ENCODE results near the gene KPNA5. TPM values are rescaled to one million over a fixed set of nuclear protein-coding genes. Genes with fewer than 3 reads are reported as not detected.

The KPNA5 gene
- total RNA-seq, 4 donors from 2014 or later = 1.1 to 8.2 (median 3.2) TPM

DNA sequence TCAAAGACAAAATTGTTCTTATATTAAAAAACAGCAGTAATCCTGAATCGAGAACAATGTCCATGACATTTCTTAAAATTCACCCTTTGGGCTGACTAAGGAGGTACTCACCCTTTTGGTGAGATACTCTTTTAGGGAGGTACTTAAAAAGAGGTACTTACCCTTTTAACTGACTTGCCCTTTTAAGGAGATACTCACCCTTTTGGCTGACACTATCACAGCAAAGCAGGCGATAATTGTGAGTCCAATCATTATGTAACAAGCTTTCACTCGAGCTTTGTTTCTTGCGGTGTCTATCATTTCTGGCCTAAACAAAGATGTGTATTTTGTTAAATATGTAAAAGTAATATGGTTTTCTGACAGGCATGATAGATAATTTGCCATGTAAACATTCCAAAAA is 80.8 kb downstream of the KPNA5 start:
- Histone ChIP-seq H3K9me3 (no peaks in the 10 kb centered on the region), H3K27me3 (peaks cover 0 to 37% (median 3%) of the 10 kb centered on the region in 4 donors), H3K36me3 (no peaks in the 10 kb centered on the region), H3K27ac (no peak overlapping the region), H3K4me3 (no peak overlapping the region), H3K4me1 (peaks cover 5 to 16% (median 7%) of the 10 kb centered on the region in 3 donors)
- WGBS, 2 donors = 40 to 51% methylated on average over 4 of the region's 4 CpGs
- no peak for TF ChIP-seq POLR2A (IDR thresholded peaks at IDR 0.05)
- TF ChIP-seq, protein P1, sequence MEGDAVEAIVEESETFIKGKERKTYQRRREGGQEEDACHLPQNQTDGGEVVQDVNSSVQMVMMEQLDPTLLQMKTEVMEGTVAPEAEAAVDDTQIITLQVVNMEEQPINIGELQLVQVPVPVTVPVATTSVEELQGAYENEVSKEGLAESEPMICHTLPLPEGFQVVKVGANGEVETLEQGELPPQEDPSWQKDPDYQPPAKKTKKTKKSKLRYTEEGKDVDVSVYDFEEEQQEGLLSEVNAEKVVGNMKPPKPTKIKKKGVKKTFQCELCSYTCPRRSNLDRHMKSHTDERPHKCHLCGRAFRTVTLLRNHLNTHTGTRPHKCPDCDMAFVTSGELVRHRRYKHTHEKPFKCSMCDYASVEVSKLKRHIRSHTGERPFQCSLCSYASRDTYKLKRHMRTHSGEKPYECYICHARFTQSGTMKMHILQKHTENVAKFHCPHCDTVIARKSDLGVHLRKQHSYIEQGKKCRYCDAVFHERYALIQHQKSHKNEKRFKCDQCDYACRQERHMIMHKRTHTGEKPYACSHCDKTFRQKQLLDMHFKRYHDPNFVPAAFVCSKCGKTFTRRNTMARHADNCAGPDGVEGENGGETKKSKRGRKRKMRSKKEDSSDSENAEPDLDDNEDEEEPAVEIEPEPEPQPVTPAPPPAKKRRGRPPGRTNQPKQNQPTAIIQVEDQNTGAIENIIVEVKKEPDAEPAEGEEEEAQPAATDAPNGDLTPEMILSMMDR (IDR thresholded peaks at IDR 0.05) = no peak
- no peak for DNase-seq
- intact Hi-C loops (cut with DNase I) = no loop called here

DNA sequence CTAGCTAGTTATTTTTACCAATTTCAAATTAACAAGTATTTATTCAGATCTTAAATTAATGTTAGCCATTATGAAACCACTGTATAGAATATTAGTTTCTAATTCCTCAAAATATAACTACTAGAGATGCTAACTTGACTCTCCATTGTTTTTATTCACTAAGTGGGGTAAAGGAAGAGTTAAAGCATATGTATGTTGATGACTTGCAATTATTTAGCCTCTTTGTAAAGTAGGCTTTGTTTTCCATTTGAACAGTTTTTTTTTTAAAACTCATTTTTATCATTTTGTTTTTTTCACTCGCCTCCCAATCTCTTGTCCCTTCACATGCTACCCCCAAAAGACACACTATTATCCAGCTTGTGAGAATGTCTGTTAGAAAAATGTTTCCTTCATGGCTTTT is 81.2 kb downstream of the KPNA5 start:
- Histone ChIP-seq H3K9me3 (no peaks in the 10 kb centered on the region), H3K4me1 (peaks cover 5 to 16% (median 7%) of the 10 kb centered on the region in 3 donors), H3K27me3 (peaks cover 0 to 38% (median 3%) of the 10 kb centered on the region in 4 donors), H3K4me3 (no peak overlapping the region), H3K27ac (no peak overlapping the region), H3K36me3 (no peaks in the 10 kb centered on the region)
- 69 to 83% methylated on average over 1 of the region's 1 CpG for WGBS, 2 donors
- TF ChIP-seq POLR2A (IDR thresholded peaks at IDR 0.05) = no peak
- TF ChIP-seq, protein P1 (IDR thresholded peaks at IDR 0.05) = no peak
- intact Hi-C loops (cut with DNase I) = no loop called here
- no peak for DNase-seq

DNA sequence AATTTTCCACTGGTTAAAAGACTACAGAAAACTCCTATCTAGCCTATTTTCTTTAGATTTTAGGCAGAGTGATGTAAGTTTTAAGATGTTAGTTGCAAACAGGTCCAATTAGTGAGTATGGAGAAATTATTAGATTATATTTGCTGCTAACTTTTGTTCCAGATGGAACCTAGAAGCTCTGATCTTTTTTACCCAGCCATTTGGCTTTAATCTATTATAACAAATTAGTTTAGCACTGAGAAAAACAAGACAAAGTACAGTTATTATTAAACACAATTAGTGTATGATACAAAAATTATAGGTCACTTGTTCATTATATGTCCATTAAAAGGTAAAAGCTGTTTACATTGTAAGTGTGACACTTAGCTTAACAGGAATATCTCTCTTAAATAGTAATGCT is 82.0 kb downstream of the KPNA5 start:
- intact Hi-C loops (cut with DNase I) = no loop called here
- peaks cover 5 to 16% (median 7%) of the 10 kb centered on the region in 3 donors for H3K4me1 ChIP-seq
- H3K27ac ChIP-seq = no peak overlapping the region
- no peak for TF ChIP-seq POLR2A (IDR thresholded peaks at IDR 0.05)
- TF ChIP-seq, protein P1 (IDR thresholded peaks at IDR 0.05) = no peak
- no peaks in the 10 kb centered on the region for H3K9me3 ChIP-seq
- peaks cover 0 to 39% (median 3%) of the 10 kb centered on the region in 4 donors for H3K27me3 ChIP-seq
- no peaks in the 10 kb centered on the region for H3K36me3 ChIP-seq
- DNase-seq = no peak
- no peak overlapping the region for H3K4me3 ChIP-seq

DNA sequence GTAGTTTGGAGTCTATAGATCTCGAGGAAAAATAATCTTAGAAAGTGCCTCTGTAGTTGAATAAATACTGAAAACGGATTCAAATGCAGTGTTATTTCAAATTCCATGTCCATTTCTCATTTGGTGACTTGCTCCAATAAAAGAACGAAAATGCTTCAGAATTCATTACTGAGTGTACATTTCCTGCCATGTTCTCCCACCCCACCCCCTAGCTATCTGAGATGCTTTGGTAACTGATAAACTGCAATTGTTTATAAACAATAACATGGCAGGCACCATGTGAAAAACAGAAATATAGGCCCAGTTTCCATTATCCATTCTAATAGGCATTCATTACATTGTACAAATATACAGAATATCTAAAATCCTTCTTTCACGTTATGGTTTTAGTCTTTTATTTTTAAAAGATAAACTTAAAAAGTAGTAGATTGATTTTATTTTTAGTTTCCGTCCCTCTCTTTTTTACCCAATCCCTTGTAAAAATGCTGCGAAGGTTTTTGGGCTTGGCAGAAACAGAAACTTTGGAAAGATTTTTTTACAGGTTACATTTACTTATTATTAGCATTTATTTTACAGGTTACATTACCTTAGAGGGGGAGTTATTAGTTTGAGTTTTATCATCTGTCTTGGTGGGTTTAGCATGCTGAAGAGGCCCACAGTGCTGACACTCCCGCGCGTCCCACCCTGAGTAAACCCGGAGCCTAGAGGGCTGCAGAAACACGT is 83.1 kb downstream of the KPNA5 start:
- no peaks in the 10 kb centered on the region for H3K9me3 ChIP-seq
- H3K27me3 ChIP-seq = peaks cover 0 to 41% (median 3%) of the 10 kb centered on the region in 4 donors
- intact Hi-C loops (cut with DNase I) = no loop called here
- no peaks in the 10 kb centered on the region for H3K36me3 ChIP-seq
- H3K27ac ChIP-seq = peak overlapping the region in 1 of 4 donors; percentile 67
- peaks cover 5 to 16% (median 7%) of the 10 kb centered on the region in 3 donors for H3K4me1 ChIP-seq
- peak overlapping the region in 3 of 4 donors; percentile 44 to 71 (median 55) for H3K4me3 ChIP-seq
- WGBS, 2 donors = 84% methylated on average over 6 to 11 of the region's 11 CpGs
- no peak for DNase-seq
- TF ChIP-seq, protein P1 (IDR thresholded peaks at IDR 0.05) = no peak

DNA sequence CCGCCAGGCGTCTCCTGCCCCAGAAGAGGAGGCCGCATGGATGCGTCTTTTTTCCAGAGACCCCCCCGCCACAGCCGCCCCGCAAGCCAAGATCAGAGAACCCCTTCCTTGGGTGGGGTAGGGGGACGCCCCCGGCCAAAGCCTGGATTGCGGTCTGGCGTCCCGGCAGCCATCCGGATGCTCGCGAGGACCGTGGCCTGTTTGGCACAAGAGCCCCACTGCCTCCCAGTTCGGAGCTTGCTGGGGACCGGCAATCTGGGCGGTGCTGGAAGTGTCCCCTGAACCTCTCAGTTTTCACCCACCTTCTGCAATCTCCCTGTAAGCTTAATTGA is 83.6 kb downstream of the KPNA5 start:
- intact Hi-C loops (cut with DNase I) = no loop called here
- H3K4me1 ChIP-seq = peaks cover 5 to 16% (median 7%) of the 10 kb centered on the region in 3 donors
- peaks cover 0 to 41% (median 3%) of the 10 kb centered on the region in 4 donors for H3K27me3 ChIP-seq
- DNase-seq = no peak
- H3K9me3 ChIP-seq = no peaks in the 10 kb centered on the region
- 20 to 70% methylated on average over 2 to 3 of the region's 19 CpGs for WGBS, 2 donors
- TF ChIP-seq, protein P1 (IDR thresholded peaks at IDR 0.05) = no peak
- TF ChIP-seq POLR2A (IDR thresholded peaks at IDR 0.05) = no peak
- peak overlapping the region; percentile 37 to 71 (median 50) for H3K4me3 ChIP-seq
- H3K27ac ChIP-seq = peak overlapping the region in 2 of 4 donors; percentile 67
- H3K36me3 ChIP-seq = no peaks in the 10 kb centered on the region
